Measurements from ENCODE around the gene MRPL38. TPM values are rescaled to one million over a fixed set of nuclear protein-coding genes. Genes with fewer than 3 reads are reported as not detected.

Gene MRPL38
- total RNA-seq, 2 experiments from 2014 or later: 117 to 126 TPM

- H3K27me3 Mint-ChIP-seq: no peaks in the 10 kb centered on the region
- ChIA-PET CTCF (no interaction called here), POLR2A (interaction anchor here (0.6 kb wide), 1 partner anchor 1338 kb away, joined by 4 read pairs; no protein-coding TSS in a partner anchor)
- ATAC-seq (no peak), DNase-seq (no peak)
- H3K27ac Mint-ChIP-seq: no peak overlapping the region
- peaks cover 12% of the 10 kb centered on the region for H3K4me1 Mint-ChIP-seq (ENCODE audit: low read depth)
- H3K36me3 Mint-ChIP-seq (ENCODE audit: low read depth): no peaks in the 10 kb centered on the region
- H3K4me3 Mint-ChIP-seq: no peak overlapping the region
- no peak for TF ChIP-seq CTCF (IDR thresholded peaks at IDR 0.05)
- intact Hi-C loops (cut with micrococcal nuclease): no loop called here
- H3K9me3 Mint-ChIP-seq: no peaks in the 10 kb centered on the region
Observed at GRCh38 chr17:75943491-75943890, 38.8 kb upstream of the MRPL38 start.

- POLR2A ChIA-PET: no interaction called here
- no peaks in the 10 kb centered on the region for H3K36me3 Mint-ChIP-seq (ENCODE audit: low read depth)
- no peaks in the 10 kb centered on the region for H3K9me3 Mint-ChIP-seq
- intact Hi-C loops (cut with micrococcal nuclease): no loop called here
- DNase-seq: no peak
- no peak for ATAC-seq
- H3K27ac Mint-ChIP-seq: no peak overlapping the region
- no peak for TF ChIP-seq CTCF (IDR thresholded peaks at IDR 0.05)
- CTCF ChIA-PET: no interaction called here
- H3K4me3 Mint-ChIP-seq: no peak overlapping the region
- H3K27me3 Mint-ChIP-seq: no peaks in the 10 kb centered on the region
- H3K4me1 Mint-ChIP-seq (ENCODE audit: low read depth): peaks cover 12% of the 10 kb centered on the region
Observed at GRCh38 chr17:75942473-75942872, 37.8 kb upstream of the MRPL38 start.

DNA sequence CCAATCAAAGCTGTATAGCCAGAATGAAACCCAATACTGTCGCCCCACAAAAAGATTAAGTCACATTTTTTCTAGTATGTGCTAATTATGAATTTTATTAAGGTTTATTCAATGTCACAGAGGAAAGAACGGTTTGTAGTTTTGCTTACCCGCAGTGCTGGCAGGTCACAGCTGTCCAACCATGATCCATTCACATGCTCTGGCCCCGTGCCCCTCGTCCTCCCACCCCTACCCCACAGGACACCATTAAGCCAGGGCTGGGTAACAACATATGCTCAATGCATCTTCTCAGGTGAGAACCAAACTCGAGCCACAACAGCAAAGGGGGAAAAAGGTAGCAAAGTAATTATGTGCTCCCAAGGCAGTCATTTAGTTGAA, 36.7 kb upstream of the MRPL38 start:
- Mint-ChIP-seq H3K27me3 (no peaks in the 10 kb centered on the region), H3K36me3 (ENCODE audit: low read depth) (no peaks in the 10 kb centered on the region), H3K4me3 (peak overlapping the region; percentile 86), H3K4me1 (ENCODE audit: low read depth) (peaks cover 12% of the 10 kb centered on the region), H3K9me3 (no peaks in the 10 kb centered on the region), H3K27ac (peak overlapping the region; percentile 56)
- CTCF ChIA-PET: interaction anchor here (0.7 to 1.4 kb wide), 4 partner anchors 14 to 83 kb away, joined by 3 to 5 read pairs (median 4); partner anchors contain the start of gene CDK3
- intact Hi-C loops (cut with micrococcal nuclease): no loop called here
- ATAC-seq: no peak
- no peak for TF ChIP-seq CTCF (IDR thresholded peaks at IDR 0.05)
- POLR2A ChIA-PET: interaction anchor here (0.6 to 0.8 kb wide), 2 partner anchors 423 to 440 kb away, joined by 3 to 4 read pairs; no protein-coding TSS in a partner anchor
- no peak for DNase-seq

DNA sequence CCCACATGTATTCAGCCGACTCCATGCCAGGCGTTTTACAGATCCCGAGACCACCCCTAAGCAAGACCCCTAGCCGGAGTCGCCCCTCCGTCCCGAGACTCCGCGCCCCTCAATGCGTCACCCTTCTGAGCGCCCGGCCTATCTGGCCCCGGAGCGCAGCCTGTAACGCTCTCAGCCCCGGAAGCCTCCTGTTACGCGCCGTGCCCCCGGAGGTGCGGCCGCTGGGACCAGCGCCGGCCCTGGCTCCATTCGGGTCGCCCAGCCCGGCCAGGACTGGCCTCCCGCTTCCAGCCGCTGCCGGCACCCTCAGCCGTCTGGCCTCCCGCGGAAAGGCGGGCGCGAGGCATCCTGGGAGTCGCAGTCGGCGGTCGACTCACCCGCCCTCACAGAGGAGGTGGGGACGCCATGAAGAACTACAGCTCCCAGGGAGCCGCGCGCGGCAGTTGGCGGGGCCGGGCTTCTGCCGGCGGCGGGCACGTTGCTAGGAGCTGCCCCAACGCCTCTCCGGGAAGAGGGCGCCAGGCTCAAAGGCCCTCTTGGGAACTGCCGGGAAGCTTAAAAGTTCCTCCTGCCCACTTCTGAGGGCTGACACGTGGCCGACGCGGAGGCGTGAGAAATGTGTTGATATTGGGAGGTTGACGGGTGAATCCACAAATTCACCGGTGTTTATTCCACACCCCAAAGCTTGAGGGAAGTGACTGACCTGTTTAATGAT, 36.2 kb upstream of the MRPL38 start, which contains the start of gene FBF1:
Gene FBF1, minus strand, starts transcription at position 316 of the 715 bp plus-strand sequence. CDS start 2,893 bp downstream, outside the sequence.
- POLR2A ChIA-PET: interaction anchor here (0.7 to 0.8 kb wide), 2 partner anchors 35 to 422 kb away, joined by 3 read pairs; no protein-coding TSS in a partner anchor
- Mint-ChIP-seq H3K36me3 (ENCODE audit: low read depth) (no peaks in the 10 kb centered on the region), H3K4me3 (peak within 1 kb of the TSS; percentile 86), H3K4me1 (ENCODE audit: low read depth) (peaks cover 12% of the 10 kb centered on the region), H3K27ac (peak within 1 kb of the TSS; percentile 86), H3K27me3 (no peaks in the 10 kb centered on the region), H3K9me3 (no peaks in the 10 kb centered on the region)
- peak; percentile 99 for ATAC-seq
- CTCF ChIA-PET: interaction anchor here (0.7 to 1.4 kb wide), 4 partner anchors 13 to 83 kb away, joined by 3 to 5 read pairs (median 4); partner anchors contain the start of gene CDK3
- intact Hi-C loops (cut with micrococcal nuclease): no loop called here
- TF ChIP-seq CTCF (IDR thresholded peaks at IDR 0.05): no peak
- peak; percentile 93 for DNase-seq

DNA sequence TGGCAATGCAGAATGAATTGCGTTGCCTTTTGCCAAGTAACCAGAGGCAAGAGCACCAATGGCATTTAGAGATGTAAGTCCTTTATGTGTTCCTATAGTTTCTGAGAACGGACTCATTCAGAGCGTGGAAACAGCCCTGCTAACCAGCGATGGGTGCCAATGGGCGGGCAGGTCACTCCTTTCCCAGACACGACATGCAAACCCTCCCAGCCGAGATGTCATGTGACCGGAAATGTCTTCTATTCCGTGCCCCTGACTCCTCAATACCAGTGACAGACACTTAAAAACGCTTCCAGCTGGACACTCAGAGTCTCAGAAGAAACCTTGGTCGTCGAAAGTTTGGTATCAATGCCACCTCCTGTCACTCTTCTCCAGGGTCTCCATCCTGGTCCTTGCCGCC, 33.0 kb upstream of the MRPL38 start:
- ATAC-seq (no peak), DNase-seq (no peak)
- no peak for TF ChIP-seq CTCF (IDR thresholded peaks at IDR 0.05)
- ChIA-PET POLR2A (no interaction called here), CTCF (no interaction called here)
- H3K27me3 Mint-ChIP-seq: no peaks in the 10 kb centered on the region
- intact Hi-C loops (cut with micrococcal nuclease): no loop called here
- no peak overlapping the region for H3K27ac Mint-ChIP-seq
- peaks cover 12% of the 10 kb centered on the region for H3K4me1 Mint-ChIP-seq (ENCODE audit: low read depth)
- H3K9me3 Mint-ChIP-seq: no peaks in the 10 kb centered on the region
- peaks cover 5% of the 10 kb centered on the region for H3K36me3 Mint-ChIP-seq (ENCODE audit: low read depth)
- no peak overlapping the region for H3K4me3 Mint-ChIP-seq

Measured in activated CD8-positive, alpha-beta T cell treated with anti-CD3 and anti-CD28 coated beads for 36 hours (primary cell).